GM23248 (cell line): ENCODE measurements around the gene IGF2BP1.

Experiments used
- EZH2 ChIP-seq: fragments of 200-600 bp; sonication (generic); IDR thresholded peaks from 2 replicates; pipeline ENCODE4 v1.6.1; 2018; ENCODE audit warnings: antibody characterized with exemption, mild to moderate bottlenecking; ENCODE audit not compliant: insufficient read depth, poor library complexity, severe bottlenecking
- EZH2phosphoT487 ChIP-seq: fragments of 200-600 bp; sonication (generic); IDR thresholded peaks from 2 replicates; pipeline ENCODE4 v1.6.1; 2018; ENCODE audit warnings: antibody characterized with exemption, moderate library complexity, mild to moderate bottlenecking, low read depth; ENCODE audit not compliant: insufficient read depth

- TF ChIP-seq EZH2 (no peak), EZH2phosphoT487 (no peak)
Measured at GRCh38 chr17:49015179-49015923, 18.2 kb downstream of the IGF2BP1 start.
